ENCODE data around the gene WWC2.

Gene WWC2

DNA sequence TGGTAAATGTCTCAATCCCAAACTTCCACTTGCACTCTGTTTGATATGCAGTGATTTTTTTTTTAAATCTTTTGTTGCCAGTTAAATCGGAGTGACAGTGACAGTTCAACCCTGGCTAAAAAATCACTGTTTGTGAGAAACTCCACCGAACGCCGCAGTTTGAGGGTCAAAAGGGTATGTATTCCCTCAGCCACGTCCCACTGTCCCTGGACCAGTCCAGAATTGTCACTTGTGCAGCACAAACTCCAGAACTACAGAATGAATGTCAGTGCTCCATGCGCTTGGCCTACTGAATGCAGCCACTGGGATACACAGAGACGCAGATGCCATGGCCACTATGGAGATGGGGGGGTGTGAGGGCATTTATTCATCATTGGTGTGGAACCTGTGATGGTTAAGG lies 186.8 kb downstream of the WWC2 start:
- TF ChIP-seq, protein P1, sequence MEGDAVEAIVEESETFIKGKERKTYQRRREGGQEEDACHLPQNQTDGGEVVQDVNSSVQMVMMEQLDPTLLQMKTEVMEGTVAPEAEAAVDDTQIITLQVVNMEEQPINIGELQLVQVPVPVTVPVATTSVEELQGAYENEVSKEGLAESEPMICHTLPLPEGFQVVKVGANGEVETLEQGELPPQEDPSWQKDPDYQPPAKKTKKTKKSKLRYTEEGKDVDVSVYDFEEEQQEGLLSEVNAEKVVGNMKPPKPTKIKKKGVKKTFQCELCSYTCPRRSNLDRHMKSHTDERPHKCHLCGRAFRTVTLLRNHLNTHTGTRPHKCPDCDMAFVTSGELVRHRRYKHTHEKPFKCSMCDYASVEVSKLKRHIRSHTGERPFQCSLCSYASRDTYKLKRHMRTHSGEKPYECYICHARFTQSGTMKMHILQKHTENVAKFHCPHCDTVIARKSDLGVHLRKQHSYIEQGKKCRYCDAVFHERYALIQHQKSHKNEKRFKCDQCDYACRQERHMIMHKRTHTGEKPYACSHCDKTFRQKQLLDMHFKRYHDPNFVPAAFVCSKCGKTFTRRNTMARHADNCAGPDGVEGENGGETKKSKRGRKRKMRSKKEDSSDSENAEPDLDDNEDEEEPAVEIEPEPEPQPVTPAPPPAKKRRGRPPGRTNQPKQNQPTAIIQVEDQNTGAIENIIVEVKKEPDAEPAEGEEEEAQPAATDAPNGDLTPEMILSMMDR (IDR thresholded peaks at IDR 0.05; ENCODE audit: extremely low read depth, insufficient read depth, missing control alignments): no peak
- no peak for DNase-seq (ENCODE audit: low spot score)
- in situ Hi-C loops (cut with MboI; ENCODE audit: low pct_unique_long_range_greater_than_20kb, low sequenced_read_pairs, unreplicated experiment): no loop called here

DNA sequence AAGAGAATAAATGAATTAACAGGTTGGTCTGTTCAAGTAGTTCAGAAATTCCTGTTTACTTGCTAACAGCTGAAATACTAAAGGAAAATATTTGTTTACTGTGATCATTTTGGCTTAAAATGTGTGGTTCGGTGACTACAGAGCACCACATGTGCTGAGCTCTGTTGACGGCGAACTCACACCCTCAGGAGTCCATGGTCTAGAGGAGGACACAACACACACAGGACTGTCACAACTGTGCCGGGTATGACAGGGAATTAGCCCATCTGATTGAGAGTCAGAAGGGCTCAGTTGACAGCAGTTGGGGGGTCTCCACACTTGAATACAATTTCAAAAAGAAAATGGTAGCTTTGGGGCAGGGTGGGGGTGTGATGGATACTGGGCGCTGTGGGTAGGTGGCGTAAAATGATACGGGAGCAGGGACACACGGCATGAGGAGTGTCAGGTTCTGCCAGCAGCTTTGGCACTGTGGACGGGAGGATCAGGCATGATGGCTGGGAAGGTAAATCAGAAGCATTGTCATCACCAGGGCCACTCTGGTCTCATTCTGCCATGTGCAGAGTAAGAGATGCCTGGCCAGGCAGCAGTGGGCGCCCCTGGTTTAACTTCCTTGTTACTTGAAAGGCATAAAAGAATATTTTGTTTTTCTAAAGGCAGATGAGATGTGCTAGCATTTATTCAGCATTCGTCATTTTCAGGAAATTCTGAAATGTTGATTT lies 187.7 kb downstream of the WWC2 start:
- TF ChIP-seq, protein P1 (IDR thresholded peaks at IDR 0.05; ENCODE audit: extremely low read depth, insufficient read depth, missing control alignments): no peak
- DNase-seq (ENCODE audit: low spot score): no peak
- in situ Hi-C loops (cut with MboI; ENCODE audit: low pct_unique_long_range_greater_than_20kb, low sequenced_read_pairs, unreplicated experiment): no loop called here

DNA sequence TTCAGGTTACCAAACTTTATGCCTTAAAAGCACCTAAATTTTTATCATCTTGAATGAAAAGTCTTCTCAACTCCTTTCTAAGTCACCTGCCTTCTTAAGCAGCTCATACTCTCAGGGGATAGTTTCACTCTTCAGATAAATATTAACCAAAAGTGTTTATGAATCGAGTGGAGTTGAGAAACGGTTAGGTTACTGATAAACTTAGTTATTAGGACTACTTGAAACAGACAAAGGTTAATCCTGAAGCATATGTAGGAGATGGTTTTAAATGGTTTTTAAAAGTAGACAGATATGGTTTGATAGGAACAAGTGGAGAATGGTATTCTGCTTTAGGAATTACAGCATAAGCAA lies 188.2 kb downstream of the WWC2 start:
- TF ChIP-seq, protein P1 (IDR thresholded peaks at IDR 0.05; ENCODE audit: extremely low read depth, insufficient read depth, missing control alignments): no peak

DNA sequence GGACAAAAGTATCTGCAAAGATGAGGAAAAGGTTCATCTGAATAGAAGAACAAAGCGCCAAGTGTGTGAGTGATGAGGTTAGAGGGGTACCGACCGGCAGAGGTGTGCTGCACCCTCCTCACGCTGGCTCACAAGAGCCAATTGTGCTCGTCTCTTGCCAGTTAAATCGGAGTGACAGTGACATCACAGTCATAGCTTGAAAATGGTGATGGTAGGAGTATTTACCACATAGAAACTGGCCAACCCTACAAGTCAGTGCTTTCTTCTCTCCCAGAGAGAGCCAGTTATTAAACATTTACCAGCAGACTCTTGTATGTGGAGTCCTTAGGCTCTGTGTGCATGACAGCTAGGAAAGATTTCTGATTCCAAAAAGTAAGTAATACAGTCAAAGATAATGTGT lies 188.6 kb downstream of the WWC2 start:
- TF ChIP-seq, protein P1 (IDR thresholded peaks at IDR 0.05; ENCODE audit: extremely low read depth, insufficient read depth, missing control alignments): no peak
- in situ Hi-C loops (cut with MboI; ENCODE audit: low pct_unique_long_range_greater_than_20kb, low sequenced_read_pairs, unreplicated experiment): no loop called here
- DNase-seq (ENCODE audit: low spot score): no peak

More for the DNA sequence above, 188.2 kb downstream of the WWC2 start:
- in situ Hi-C loops (cut with MboI; ENCODE audit: low pct_unique_long_range_greater_than_20kb, low sequenced_read_pairs, unreplicated experiment): no loop called here
- no peak for DNase-seq (ENCODE audit: low spot score)

DNA sequence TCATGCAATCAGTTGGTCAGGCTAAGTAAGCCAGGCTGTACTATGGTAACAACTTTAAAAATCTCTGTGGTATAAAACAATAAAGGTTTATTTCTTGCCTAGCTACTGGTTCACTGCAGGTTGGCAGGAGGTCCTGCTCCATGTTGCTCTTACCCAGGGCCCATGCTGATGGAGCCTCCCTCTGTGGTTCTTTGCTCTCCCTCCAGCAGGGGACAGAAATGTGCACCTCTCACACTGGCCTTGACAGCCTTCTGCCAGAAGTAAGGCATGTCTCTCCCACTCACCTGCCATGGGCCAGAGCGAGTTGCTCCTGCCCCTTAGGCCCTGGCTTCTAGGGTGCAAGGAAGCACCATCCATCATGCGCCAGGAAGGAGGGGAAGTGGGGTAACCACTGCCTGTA lies 189.9 kb downstream of the WWC2 start:
- DNase-seq (ENCODE audit: low spot score): no peak
- TF ChIP-seq, protein P1 (IDR thresholded peaks at IDR 0.05; ENCODE audit: extremely low read depth, insufficient read depth, missing control alignments): no peak
- in situ Hi-C loops (cut with MboI; ENCODE audit: low pct_unique_long_range_greater_than_20kb, low sequenced_read_pairs, unreplicated experiment): no loop called here

DNA sequence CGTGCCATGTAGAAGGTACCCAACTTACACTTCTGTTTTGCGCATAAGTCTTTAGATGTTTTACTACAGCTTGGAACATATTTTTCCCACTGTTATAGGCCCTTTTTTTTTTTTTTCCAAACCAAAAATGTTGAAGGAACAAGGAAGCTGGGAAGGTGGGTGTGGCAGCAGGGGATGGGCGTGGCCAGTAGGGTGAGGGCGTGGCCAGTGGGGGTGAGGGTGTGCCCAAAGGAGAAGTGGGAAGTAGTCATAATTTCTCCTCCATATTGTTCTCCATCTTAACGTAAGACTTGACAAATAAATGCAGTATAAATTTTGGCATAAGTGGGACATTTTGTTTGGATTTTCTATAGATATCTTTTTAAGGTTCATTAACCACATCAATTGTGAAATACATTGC lies 190.6 kb downstream of the WWC2 start:
- TF ChIP-seq, protein P1 (IDR thresholded peaks at IDR 0.05; ENCODE audit: extremely low read depth, insufficient read depth, missing control alignments): no peak
- in situ Hi-C loops (cut with MboI; ENCODE audit: low pct_unique_long_range_greater_than_20kb, low sequenced_read_pairs, unreplicated experiment): no loop called here
- no peak for DNase-seq (ENCODE audit: low spot score)
